NCI-H187 treated with DMSO at 0.1 percent for 48 hours (cell line): Measurements from ENCODE around the gene CATSPERB.
"Not testable (repeated sequence)": the region's sequence is repeated elsewhere in the genome, so short reads cannot be mapped to it uniquely, and the experiment has no call there.

Experiments used
- DNase-seq: peaks from one replicate; lab custom pipeline; 2025; lab: John Stamatoyannopoulos, UW

Gene CATSPERB

GRCh38 chr14:91577632-91578233 is 154.2 kb downstream of the CATSPERB start:
- DNase-seq: no peak

- DNase-seq: no peak
These were observed 156.2 kb downstream of the CATSPERB start for GRCh38 chr14:91575469-91576208.

DNA sequence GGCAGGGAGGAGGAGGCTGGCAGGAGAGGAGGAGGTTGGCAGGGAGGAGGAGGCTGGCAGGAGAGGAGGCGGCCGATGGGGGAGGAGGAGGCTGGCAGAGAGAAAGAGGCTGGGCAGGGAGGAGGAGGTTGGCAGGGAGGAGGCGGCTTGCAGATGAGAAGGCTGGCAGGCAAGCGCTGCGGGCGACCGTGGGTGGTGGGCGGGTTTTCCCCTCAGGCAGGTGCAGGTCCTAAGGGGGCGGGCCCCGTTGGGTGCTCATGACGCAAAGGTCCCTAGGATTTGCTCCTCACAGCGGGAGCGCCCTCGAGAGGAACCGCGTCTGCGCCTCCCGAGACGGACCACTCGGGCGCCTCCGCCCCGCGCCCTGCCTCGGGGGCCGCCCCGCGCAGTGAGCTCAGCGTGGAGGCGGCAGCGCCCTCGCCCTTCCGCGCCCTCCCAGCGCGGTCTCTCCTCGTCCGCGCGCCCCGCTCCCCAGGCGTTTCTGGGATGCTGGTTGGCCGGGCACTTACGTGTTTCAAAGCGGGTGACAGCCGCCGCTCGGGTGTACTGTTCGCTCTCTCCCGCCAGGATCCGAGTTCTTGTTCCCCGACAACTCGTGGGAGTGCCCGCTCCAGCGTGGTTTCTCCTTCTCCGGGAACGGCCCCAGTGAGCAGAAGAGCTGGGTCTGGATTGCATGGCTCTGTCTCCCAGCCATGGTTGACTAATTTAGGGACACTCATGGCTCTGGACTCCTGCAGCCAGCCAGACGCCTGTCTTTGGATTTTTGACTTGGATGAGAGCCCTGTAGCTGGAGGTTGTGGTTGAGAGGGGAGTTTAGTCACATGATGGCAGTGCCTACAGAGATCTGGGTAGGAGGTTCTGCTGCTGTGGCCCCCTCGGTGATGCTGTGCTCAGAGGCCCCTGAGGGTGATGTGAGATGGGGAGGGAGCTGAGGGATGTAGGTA is 157.7 kb downstream of the CATSPERB start:
- DNase-seq: no peak

GRCh38 chr14:91573528-91573893 is 158.4 kb downstream of the CATSPERB start:
- DNase-seq: no peak

- no peak for DNase-seq
These were observed 161.9 kb downstream of the CATSPERB start for GRCh38 chr14:91570021-91570420.

- no peak for DNase-seq
These were observed 162.6 kb downstream of the CATSPERB start for GRCh38 chr14:91569301-91569700.

DNA sequence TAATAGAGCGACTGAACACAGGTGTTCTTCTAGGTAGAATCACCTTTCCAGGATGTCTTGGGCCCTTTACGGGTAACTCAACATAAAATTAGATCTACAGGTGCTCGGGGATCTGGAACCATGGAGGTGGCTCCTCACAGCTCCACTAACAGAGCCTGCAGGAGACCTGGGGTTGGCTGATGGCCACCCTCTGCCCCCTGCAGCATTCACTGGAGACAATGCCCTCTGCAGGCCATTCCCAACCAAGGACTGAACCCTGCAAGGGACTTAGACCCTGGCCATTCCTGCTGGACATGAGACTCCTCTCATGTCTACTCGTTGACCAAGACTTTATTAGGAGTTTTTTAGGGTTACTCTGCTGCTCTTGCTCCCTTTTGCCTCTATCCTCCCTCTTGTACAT is 163.3 kb downstream of the CATSPERB start:
- no peak for DNase-seq

DNA sequence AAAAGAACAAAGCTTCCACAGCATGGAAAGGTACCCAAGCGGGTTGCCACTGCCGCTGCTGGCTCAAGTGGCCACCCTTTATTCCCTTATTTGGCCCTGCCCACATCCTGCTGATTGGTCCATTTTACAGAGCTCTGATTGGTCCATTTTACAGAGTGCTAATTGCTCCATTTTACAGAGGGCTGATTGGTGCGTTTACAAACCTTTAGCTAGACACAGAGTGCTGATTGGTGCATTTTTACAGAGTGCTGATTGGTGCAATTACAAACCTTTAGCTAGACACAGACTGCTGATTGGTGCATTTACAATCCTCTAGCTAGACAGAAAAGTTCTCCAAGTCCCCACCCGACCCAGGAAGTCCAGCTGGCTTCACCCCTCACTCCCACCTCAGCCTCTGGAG is 164.1 kb downstream of the CATSPERB start:
- not testable (repeated sequence) for DNase-seq

DNA sequence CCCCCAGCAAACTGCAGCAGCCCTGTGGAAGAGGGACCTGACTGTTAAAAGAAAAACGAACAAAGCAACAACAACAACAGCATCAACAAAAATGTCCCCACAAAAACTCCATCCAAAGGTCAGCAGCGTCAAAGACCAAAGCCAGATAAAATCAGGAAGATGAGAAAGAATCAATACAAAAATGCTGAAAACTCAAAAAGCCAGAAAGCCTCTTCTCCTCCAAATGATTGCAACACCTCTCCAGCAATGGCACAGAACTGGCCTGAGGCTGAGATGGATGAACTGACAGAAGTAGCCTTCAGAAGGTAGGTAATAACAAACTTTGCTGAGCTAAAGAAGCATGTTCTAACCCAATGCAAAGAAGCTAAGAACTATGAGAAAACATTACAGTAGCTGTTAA is 176.4 kb downstream of the CATSPERB start:
- DNase-seq: no peak

DNA sequence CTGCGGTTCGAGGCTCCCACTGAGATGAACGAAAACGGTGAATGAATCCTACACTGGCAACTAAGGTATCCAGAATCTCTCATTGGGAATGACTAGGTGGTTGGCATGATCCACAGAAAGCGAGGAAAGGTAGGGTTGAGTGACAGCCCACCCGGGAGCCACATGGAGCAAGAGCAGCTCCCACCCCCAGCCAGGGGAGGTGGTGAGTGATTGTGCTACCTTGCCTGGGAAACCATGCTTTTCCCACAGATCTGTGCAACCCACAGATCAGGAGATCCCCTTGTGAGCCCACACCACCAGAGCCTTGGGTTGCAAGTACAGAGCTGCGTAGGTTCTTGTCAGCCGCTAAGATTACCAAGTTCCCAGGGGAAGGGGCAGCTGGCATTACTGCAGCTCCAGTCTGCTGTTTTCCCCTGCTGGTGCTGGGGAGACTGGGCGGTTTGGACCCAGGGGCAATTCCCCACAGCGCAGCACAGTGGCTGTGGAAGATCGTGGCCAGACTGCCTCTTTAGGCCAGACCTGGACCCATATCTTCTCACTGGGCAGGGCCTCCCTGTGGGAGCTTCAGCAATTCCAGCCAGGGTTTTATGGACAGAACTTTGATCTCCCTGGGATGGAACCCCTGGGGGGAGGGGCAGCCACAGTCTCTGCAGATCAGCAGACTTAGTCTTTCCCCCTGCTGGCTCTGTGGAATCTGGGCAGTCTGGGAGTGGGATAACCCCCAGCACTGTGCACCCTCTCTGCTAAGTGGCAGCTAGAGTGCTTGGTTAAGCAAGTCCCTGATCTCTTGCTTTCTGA is 177.2 kb downstream of the CATSPERB start:
- DNase-seq: no peak

DNA sequence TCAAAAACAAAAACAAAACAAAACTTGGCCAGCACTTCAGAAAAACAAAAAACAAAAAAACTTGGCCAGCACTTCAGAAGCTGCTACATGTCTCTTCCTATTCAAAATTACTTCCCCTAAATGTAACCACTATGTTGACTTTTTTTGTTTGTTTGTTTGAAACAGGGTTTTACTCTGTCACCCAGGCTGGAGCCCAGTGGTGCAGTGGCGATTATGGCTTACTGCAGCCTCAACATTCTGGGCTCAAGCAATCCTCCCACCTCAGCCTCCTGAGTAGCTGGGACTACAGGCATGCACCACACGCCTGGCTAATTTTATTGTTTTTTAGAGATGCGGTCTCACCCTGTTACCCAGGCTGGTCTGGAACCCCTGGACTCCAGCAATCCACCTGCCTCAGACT is 183.8 kb downstream of the CATSPERB start:
- DNase-seq: no peak

- no peak for DNase-seq
These were observed 185.8 kb downstream of the CATSPERB start for GRCh38 chr14:91545946-91546716.

DNA sequence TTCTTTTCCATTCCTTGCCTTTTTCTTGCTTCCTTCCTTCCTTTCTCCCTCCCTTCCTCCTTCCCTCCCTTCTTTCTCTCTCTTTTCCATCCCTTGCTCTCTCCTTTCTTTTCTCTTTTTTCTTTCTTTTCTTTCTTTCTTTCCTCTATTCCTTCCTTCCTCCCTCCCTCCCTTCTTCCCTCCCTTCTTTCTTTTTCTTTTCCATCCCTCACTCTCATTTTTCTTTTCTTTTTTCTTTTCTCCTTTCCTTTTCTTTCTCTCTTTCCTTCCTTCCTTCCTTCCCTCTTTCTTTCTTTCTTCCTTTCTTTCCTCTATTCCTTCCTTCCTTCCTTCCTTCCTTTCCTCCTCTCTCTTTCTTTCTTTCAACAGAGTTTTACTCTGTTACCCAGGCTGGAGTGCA is 186.7 kb downstream of the CATSPERB start:
- no peak for DNase-seq

DNA sequence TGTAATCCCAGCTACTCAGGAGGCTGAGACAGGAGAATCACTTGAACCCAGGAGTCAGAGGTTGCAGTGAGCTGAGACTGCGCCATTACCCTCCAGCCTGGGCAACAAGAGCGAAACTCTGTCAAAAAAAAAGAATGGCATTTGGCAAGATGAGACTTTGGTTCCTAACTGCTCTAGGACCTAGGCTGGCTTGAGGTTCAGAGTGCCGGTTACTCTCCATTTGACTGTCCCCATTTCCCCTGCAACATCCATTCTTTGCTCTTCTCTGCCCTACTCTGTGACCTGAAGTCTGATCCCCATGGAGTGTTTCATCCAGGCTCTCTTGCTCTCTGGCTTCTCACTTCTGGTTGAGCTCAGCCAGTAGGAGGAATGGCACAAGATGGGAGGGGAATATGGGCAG is 195.6 kb downstream of the CATSPERB start:
- no peak for DNase-seq

DNA sequence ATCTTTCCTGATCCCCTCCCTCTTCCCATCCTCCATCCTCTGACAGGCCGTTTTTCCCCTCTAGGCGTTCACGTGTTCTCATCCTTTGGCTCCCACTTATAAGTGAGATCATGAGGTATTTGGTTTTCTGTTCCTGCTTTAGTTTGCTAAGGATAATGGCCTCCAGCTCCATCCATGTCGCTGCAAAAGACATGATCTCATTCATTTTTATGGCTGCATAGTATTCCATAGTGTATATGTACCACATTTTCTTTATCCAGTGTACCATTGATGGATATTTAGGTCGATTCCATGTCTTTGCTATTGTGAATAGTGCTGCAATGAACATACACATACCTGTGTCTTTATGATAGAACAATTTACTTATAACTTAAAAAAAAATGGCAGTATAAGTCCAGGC is 197.8 kb downstream of the CATSPERB start:
- not testable (repeated sequence) for DNase-seq

DNA sequence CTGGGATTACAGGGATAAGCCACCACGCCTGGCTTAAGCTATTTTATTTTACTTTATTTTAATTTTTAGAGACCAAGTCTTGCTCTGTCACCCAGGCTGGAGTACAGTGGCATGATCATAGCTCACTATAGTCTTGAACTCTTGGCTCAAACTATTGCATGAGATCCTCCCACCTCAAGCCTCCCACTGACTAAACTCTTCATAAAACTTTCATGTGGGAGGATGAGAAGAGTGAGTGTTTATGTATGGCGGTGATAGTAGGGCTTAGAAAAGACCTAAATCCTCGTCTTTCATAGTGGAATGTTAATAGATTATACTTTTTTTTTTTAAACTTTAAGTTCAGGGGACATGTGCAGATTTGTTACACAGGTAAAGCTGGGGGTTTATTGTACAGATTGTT is 198.3 kb downstream of the CATSPERB start:
- DNase-seq: no peak
